Kasumi-1 (cell line): ENCODE results near the gene BCAR3.

Source experiments
- DNase-seq, 2 experiments: peaks; one replicate each; lab custom pipeline; 2025; lab: John Stamatoyannopoulos, UW

The BCAR3 gene

DNA sequence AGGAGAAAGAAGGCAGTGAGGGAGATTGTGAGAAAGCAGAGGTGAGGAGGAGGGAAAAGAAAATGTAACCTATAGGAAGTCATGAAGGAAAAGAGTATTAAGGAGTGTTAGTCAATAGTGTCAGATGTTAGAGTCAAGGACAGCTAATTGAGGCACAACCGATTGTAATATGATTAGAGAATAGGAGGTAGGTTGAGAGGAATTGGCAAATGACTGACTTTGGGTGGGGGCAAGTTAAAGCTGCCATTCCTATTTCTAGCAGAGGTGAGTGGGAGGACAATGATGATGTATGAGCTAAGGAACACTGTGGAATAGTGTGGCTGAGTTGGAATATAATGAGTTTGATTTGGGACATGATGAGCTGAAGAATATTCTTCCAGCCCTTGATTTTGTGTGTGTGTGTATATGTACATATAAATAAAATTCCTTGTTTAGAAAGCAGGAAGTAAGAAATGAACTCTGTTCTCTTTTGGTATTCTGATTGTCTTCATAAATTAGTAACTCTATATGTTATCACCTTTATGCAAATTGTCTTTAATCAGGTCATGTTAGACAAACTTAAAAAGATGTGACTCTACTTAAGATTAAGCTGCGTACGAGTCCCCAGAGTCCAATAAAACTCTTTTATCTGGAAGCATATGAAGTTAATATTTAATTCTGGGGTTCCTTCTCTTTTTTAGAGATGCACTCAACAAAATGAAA is 135.3 kb downstream of the BCAR3 start:
- DNase-seq = no peak

DNA sequence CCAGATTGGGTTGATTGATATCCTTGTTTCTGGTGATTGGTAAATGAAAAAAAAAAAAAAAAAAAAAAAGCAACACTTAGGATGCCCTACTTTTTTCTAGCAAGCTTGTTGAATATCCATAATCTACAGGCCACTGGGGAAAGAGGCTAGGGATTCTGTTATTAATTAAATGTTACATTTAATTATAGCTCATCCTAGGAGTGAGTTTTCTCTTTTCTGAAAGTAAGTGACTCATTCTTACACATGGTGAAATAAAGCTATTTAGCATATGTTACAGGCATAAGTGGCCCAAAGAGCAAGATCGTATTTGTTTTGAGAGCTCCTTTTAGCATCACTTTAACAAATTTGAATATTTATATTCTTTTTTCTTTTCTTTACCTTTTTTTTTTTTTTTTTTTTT is 139.2 kb downstream of the BCAR3 start:
- no peak for DNase-seq

DNA sequence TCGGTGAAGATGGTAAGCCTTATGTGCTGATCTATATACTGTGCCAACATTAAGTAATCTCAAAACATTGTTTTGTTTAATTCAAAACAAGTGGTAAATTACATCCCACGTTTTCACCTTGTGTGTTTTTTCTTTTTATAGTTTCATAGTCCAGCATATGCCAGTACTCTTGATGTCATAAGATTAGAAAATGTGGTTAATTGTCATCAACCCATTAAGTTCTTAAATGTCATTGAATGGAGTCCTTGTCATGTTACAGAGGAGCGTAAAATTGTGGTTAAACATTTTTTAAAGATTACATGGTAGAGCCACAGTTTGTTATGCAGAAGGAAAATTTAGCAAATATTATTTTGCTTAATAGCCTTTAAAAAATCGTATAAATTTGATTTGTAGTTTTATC is 140.6 kb downstream of the BCAR3 start:
- no peak for DNase-seq

DNA sequence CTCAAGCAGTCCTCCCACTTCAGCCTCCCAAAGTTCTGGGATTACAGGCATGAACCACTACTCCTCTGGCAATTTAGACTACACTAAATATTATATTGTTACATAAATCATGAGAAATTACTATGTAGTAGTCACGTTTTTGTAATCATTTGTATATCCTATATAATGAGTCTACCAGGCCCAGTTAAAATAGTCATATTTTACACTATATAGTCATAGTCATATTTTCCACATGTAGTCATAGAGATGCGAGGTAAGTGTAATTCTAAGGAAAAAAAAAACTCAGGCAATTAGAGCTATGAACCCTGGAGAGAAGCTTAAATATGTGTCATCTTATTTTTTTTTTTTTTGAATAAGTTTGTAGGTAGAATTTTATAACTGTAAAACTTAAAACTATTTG is 143.7 kb downstream of the BCAR3 start:
- DNase-seq = no peak

DNA sequence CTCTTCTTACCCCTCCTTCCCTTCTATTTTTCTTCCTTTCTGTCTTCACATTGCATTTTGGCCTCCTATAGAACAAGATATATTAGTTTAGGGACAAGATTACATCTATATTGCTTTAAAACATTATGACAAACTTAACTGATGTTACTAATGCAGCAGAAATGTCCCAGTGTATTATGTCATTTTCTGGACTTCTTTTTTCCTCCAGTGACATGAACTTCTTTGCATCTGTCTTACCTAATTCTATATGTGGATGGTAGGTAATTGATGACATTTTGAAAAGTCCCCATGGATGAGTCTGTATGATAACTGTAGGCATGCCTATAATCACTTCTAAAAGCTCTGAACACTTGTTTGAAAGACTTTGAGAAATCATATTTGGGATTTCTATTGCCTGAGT is 144.2 kb downstream of the BCAR3 start:
- no peak for DNase-seq

DNA sequence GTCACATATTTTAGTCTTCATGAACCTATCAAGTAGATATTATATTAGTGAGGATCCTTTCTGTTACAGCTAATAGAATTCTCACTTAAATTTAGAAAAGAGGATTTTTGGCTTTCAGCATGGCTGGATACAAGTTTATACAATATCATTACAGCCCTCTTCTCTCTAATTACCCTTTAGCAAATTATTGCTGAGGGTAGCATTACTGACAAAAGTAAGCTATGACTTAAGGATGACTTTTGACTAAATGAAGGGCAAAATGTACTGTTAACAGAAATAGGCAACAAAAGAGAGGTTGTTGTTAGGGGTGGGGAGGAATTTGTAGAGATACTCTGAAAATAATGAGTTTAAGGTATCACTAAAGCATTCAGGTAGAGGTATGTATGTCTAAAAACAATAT is 148.0 kb downstream of the BCAR3 start:
- no peak for DNase-seq

DNA sequence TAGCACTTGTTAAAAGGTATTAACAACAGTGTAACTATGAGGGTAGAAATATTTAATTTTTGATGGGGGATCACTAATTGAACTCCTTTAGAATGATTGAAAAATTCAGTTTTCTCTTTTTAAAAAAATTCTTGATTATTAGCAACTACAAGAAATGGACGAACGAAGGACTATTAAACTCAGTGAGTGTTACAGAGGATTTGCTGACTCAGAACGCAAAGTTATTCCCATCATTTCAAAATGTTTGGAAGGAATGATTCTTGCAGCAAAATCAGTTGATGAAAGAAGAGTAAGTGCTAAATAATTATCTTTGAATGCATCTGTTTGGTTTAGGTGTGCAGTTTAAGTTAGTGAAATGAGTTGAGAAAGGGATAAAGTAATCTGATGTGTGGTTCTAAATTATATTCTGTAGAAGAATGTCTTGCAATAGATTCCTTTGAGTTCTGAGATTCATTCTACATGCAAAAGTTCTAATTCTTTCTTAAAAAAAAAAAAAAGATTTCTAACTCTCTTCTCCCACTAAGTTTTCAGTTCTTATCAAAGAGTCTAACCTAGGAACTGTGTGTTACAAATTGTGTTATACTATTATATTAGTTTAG is 148.8 kb downstream of the BCAR3 start:
- no peak for DNase-seq

DNA sequence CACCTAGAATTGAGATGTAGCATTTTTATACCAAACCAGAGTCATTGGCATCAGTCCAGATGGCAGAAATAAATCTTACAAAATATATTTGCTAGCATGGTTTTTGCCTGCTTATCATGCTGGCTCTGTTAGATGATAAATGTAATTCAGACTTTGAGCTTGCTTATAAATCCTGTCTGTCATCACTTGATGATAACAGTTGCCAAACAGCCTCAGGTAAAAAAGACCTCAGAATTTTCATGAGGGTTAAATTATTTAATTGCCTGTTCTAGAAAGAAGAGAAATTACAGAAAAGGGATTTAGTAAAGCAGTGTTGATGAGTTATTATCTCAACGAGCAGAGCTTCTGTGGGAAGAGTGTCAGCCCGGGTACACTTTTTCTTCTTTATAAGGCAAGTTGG is 150.4 kb downstream of the BCAR3 start:
- DNase-seq = no peak

DNA sequence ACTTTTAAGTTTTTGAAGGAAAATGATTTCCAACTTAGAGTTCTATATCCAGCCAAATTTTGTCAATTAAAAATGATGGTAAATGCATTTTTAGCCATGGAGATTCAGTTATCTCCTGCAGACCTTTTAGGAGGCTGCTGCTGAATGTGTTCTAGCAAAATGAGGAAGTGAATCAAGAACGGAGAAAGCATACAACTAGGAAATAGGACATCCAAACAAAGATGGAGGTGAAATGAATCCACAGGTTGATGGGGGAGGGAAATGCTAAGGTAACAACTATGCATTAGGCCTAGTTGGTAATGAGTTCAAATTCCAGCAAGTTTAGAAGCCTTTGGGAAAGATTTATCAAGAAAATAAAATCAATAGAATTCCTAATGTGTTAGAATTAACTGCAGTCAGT is 153.2 kb downstream of the BCAR3 start:
- DNase-seq = peak; percentile 77 to 80

DNA sequence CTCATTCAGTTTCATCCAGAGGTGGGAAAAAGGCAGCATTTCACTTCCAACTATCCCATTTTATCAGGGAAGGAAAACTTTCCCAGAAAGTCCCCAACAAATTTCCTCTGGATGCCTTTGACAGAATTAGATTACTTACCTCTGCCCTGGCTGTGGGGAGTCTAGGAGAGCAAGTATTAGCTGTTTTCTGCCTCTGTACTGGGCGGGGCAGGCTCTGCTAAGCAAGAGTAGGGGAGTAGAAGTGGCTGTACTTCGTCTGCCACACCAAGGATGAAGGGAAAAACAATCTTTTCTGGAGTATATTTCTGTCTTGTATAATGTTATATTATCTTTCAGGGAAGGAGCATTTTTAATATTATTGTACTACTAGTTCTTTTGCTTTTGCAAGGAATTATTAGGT is 155.2 kb downstream of the BCAR3 start:
- no peak for DNase-seq

DNA sequence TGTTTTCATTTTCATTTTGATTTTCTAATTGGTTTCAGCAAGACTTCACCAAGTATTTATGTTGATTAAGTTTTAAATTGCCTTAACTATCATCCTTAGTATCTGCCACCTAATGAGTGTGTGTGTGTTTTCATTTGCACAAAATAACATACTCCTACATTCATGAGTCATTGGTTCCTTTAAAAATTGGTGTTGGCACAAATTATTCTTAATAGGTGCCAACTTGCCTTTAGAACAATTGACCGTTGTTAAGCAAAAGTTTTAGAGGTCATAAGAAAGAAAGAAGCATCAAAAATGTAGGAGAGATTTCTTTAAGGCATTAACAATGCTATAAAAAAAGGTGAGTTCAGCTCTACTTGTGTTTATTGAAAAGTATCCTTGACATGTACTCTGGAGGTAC is 156.2 kb downstream of the BCAR3 start:
- no peak for DNase-seq

DNA sequence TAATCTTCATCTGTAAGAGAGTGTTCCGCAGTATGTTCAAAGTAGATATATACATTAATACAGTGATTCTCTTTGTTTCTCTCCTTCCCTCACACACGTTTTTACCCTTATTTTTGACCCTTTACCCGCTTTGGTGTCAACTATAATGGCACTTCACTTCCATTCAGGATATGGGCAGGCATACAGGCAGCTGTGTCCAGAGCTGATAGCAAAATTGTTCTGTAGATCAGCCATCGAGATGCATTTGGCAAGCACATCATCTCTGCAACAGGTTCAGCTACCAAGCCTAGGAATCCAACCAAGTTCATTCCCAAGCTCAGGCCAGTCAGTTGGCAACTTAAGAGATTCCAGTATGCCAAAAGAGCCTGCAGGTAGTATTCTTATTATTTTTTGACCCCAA is 158.9 kb downstream of the BCAR3 start:
- DNase-seq = no peak

DNA sequence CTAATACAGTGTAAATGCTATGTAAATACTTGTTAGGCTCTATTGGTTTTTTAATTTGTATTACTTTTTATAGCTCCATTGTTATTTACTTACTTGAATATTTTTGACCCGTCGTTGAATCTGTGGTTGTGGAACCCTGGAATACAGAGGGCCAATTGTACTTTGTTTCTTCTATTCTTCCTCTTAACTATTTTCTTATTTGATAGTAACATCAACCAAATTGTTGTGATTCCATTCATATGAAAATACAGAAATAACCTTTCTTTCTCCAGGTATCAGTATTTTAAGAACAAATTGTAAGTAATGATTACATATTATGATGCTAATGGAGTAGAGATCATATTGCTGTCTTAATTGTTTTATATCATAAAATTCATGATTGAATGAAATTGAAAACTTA is 160.0 kb downstream of the BCAR3 start:
- DNase-seq = no peak

DNA sequence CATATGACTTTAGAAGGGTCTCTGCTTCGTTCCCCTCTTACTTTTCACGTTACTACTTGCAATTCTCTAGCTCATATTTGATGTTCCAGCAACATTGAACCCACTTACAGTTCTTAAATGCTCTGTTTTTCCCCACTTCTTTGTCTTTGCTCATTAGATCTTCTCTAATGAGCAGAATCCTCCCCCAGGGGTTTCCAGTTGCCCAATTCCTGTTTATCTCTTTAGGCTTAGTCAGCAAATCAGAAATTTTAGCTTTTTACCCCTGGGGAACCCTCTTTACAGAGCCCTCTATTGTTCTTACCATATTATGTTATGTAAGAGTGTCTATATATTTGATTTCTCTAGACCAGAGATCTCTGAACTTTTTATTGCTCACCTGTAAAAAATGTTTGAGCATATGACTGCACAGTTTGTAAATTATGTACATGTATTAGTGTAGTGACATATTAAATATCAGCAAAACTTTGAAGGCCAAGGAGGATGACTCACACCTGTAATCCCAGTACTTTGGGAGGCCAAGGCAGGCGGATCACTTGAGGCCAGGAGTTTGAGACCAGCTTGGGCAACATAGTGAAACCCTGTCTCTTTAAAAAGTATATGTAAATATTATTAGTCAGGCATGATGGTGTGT is 162.3 kb downstream of the BCAR3 start:
- DNase-seq = no peak

DNA sequence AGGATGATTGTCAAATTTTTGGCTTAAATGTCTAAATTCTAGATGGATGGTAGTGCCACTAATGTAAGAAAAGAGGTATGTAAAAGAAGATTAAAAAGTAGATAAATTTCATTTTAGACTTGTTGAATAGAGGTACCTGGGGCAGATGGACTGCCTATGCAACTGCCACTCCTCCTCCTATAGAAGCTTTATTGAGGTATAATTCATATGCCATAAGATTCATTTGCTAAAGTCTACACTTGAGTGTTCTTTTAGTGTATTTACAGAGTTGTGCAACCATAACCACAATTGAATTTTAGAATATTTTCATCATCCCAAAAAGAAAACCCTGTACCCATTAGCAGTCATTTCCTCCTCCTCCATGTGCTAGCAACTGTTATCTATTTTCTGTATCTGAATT is 163.1 kb downstream of the BCAR3 start:
- no peak for DNase-seq

DNA sequence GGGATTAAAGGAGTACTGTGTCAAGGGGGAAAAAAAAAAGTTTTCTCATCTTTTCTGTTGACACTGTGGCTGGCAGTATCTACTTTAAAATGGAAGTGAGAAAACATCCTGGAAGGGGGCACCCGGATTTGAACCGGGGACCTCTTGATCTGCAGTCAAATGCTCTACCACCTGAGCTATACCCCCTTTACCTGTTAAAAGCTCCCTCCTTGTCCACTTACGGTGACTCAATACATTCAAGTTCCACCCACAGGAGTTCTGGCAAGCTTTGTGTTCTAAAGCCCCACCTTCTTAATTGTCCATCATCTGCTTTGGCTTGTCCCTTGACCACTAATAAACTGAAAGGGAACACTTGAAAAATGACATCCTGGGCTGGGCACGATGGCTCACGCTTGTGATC is 165.5 kb downstream of the BCAR3 start:
- DNase-seq = no peak
